Bronchial epithelial cell (primary cell): ENCODE measurements around the gene GATA6. TPM values are rescaled to one million over a fixed set of nuclear protein-coding genes. Genes with fewer than 3 reads are reported as not detected.

ENCODE experiments used
- DNase-seq: peaks from one replicate; pipeline ENCODE4 v3.0.0-alpha.2; 2010; ENCODE audit warnings: low read depth
- FAIRE-seq: peaks from 2 replicates; lab custom pipeline; 2011; peaks lifted over from hg19 to GRCh38; lab: Jason Lieb, UNC
- H3K27me3 ChIP-seq: 2 replicates; pipeline ENCODE4 v1.5.1; 2011; ENCODE audit warnings: low read length; ENCODE audit not compliant: control insufficient read depth, insufficient read depth
- H3K36me3 ChIP-seq: 2 replicates; pipeline ENCODE4 v1.5.1; 2011; ENCODE audit warnings: low read length; ENCODE audit not compliant: control insufficient read depth, insufficient read depth
- H3K4me3 ChIP-seq: 2 replicates; pipeline ENCODE4 v1.5.1; 2011; ENCODE audit warnings: mild to moderate bottlenecking, low read depth, low read length, control low read depth
- CTCF ChIP-seq: IDR thresholded peaks from 2 replicates; pipeline ENCODE4 v1.5.1; 2011; ENCODE audit warnings: mild to moderate bottlenecking, moderate library complexity, low read length, control low read depth, inconsistent platforms; ENCODE audit not compliant: insufficient read depth, severe bottlenecking
- total RNA-seq: library from RNA; depleted of rRNA; stranded (reverse); fragments of >200 nt; gene quantifications from 2 replicates; pipeline ENCODE4 v1.2.1, GENCODE V29; 2014

Gene GATA6
- total RNA-seq, 1 donor from 2014 or later = 2.9 TPM

- TF ChIP-seq CTCF = no peak
- Histone ChIP-seq H3K4me3 (no peak overlapping the region), H3K27me3 (no peaks in the 10 kb centered on the region), H3K36me3 (no peaks in the 10 kb centered on the region)
- FAIRE-seq = no peak
- DNase-seq = no peak
Measured at GRCh38 chr18:22243513-22243912, 74.1 kb downstream of the GATA6 start.

- FAIRE-seq (no peak), DNase-seq (no peak)
- no peak for TF ChIP-seq CTCF
- Histone ChIP-seq H3K4me3 (no peak overlapping the region), H3K36me3 (no peaks in the 10 kb centered on the region), H3K27me3 (no peaks in the 10 kb centered on the region)
Measured at GRCh38 chr18:22250026-22250425, 80.6 kb downstream of the GATA6 start.

- H3K36me3 ChIP-seq = no peaks in the 10 kb centered on the region
- DNase-seq (peak; percentile 78), FAIRE-seq (peak; percentile 86)
- H3K27me3 ChIP-seq = no peaks in the 10 kb centered on the region
- no peak overlapping the region for H3K4me3 ChIP-seq
- peak; percentile 5 for TF ChIP-seq CTCF
Measured at GRCh38 chr18:22250591-22250996, 81.2 kb downstream of the GATA6 start.

Other genes with a start within 250 kb of the GATA6 start
- under 0.01 TPM in 1 of 2 replicates, not detected in the other for gene CTAGE1, start 248.3 kb downstream of the GATA6 start, total RNA-seq